IMR-90 (cell line): ENCODE measurements around the gene VAC14. TPM values are rescaled to one million over a fixed set of nuclear protein-coding genes. Genes with fewer than 3 reads are reported as not detected.
A peak's percentile ranks its signal among the peaks of the same experiment; 100 is the strongest.

Experiments
- ATAC-seq: fragments of 200-7000 bp; cut with Tn5 transposase; 2 replicates; pipeline ENCODE4 v1.9.1; 2020; ENCODE audit warnings: low read depth, mild to moderate bottlenecking, moderate library complexity
- BruUV-seq: library from RNA; stranded (reverse); fragments of 400-500 nt; replicated peaks from 2 replicates; lab custom pipeline; 2021; lab: Mats Ljungman, UMichigan
- CTCF ChIA-PET: fragments of 300-600 bp; formaldehyde crosslinking; extraction: SDS; loops from one replicate; lab custom pipeline; 2021; ENCODE audit warnings: antibody characterized with exemption; lab: Yijun Ruan, JAX
- POLR2A ChIA-PET: fragments of 300-600 bp; sonication (Branson Sonifier 250); formaldehyde crosslinking; loops from one replicate; lab custom pipeline; 2022; ENCODE audit warnings: antibody characterized with exemption; ENCODE audit not compliant: unreplicated experiment; lab: Charles Lee
- DNase-seq: peaks from one replicate; pipeline ENCODE4 v3.0.0; 2013
- H2AFZ ChIP-seq: replicated peaks from 2 replicates; pipeline ENCODE3; 2013; ENCODE audit warnings: low read length, mild to moderate bottlenecking; ENCODE audit not compliant: poor library complexity
- H2AK5ac ChIP-seq: 2 replicates; pipeline ENCODE4 v1.6.1; 2013; ENCODE audit warnings: low read depth, low read length, inconsistent platforms
- H2AK9ac ChIP-seq: replicated peaks from 2 replicates; pipeline ENCODE3; 2013; ENCODE audit warnings: mild to moderate bottlenecking, low read depth, low read length, moderate library complexity; ENCODE audit not compliant: poor library complexity
- H2BK120ac ChIP-seq: 2 replicates; pipeline ENCODE4 v1.6.1; 2013; ENCODE audit warnings: low read depth, low read length, inconsistent platforms
- H2BK15ac ChIP-seq: 3 replicates; pipeline ENCODE4 v1.6.1; 2013; ENCODE audit warnings: low read depth, low read length, inconsistent platforms
- H2BK20ac ChIP-seq: 2 replicates; pipeline ENCODE4 v1.6.1; 2013; ENCODE audit warnings: low read depth, mild to moderate bottlenecking, inconsistent platforms, low read length, moderate library complexity
- H2BK5ac ChIP-seq: 2 replicates; pipeline ENCODE4 v1.6.1; 2013; ENCODE audit warnings: mild to moderate bottlenecking, low read depth, low read length, inconsistent platforms; ENCODE audit not compliant: poor library complexity, severe bottlenecking
- H3K14ac ChIP-seq: replicated peaks from 2 replicates; pipeline ENCODE4 v1.6.1; 2013; ENCODE audit warnings: low read depth, low read length, inconsistent platforms
- H3K18ac ChIP-seq: 2 replicates; pipeline ENCODE4 v1.6.1; 2013; ENCODE audit warnings: low read depth, low read length, control low read depth
- H3K23ac ChIP-seq: 2 replicates; pipeline ENCODE4 v1.6.1; 2013; ENCODE audit warnings: low read depth, low read length, inconsistent platforms
- H3K27ac ChIP-seq: 2 replicates; pipeline ENCODE4 v1.5.1; 2013; ENCODE audit warnings: mild to moderate bottlenecking, control low read depth, low read length; ENCODE audit not compliant: insufficient read depth
- H3K27me3 ChIP-seq: 2 replicates; pipeline ENCODE4 v1.6.1; 2013; ENCODE audit warnings: low read length; ENCODE audit not compliant: control insufficient read depth, insufficient read depth
- H3K36me3 ChIP-seq: 2 replicates; pipeline ENCODE4 v1.6.1; 2013; ENCODE audit warnings: low read length, mixed read lengths; ENCODE audit not compliant: control insufficient read depth, insufficient read depth
- H3K4ac ChIP-seq: 2 replicates; pipeline ENCODE4 v1.6.1; 2013; ENCODE audit warnings: low read depth, low read length, inconsistent platforms
- H3K4me1 ChIP-seq: 2 replicates; pipeline ENCODE4 v1.6.1; 2013; ENCODE audit warnings: low read length, mixed read lengths; ENCODE audit not compliant: control insufficient read depth, insufficient read depth
- H3K4me2 ChIP-seq: 2 replicates; pipeline ENCODE4 v1.6.1; 2013; ENCODE audit warnings: low read depth, mild to moderate bottlenecking, control low read depth, low read length, moderate library complexity
- H3K4me3 ChIP-seq: 2 replicates; pipeline ENCODE4 v1.5.1; 2013; ENCODE audit warnings: low read depth, mild to moderate bottlenecking, control low read depth, low read length, moderate library complexity; ENCODE audit not compliant: insufficient read depth
- H3K56ac ChIP-seq: 2 replicates; pipeline ENCODE4 v1.6.1; 2013; ENCODE audit warnings: low read length, inconsistent platforms; ENCODE audit not compliant: insufficient read depth; ENCODE audit errors: extremely low read depth
- H3K79me1 ChIP-seq, 2 experiments: 2 replicates each; pipeline ENCODE4 v1.6.1; 2013; ENCODE audit warnings: low read length in 2 of 2, inconsistent platforms in 1 of 2, low read depth in 1 of 2
- H3K9ac ChIP-seq: 2 replicates; pipeline ENCODE4 v1.6.1; 2013; ENCODE audit warnings: low read depth, low read length, control low read depth
- H3K9me1 ChIP-seq: 2 replicates; pipeline ENCODE4 v1.6.1; 2013; ENCODE audit warnings: low read length, inconsistent platforms; ENCODE audit not compliant: insufficient read depth
- H3K9me3 ChIP-seq: 2 replicates; pipeline ENCODE4 v1.6.1; 2013; ENCODE audit warnings: low read length; ENCODE audit not compliant: control insufficient read depth, insufficient read depth
- H4K20me1 ChIP-seq: 2 replicates; pipeline ENCODE4 v1.6.1; 2013; ENCODE audit warnings: low read length, inconsistent platforms; ENCODE audit not compliant: insufficient read depth
- H4K5ac ChIP-seq: 2 replicates; pipeline ENCODE4 v1.6.1; 2013; ENCODE audit warnings: mild to moderate bottlenecking, low read depth, low read length, control low read depth
- H4K8ac ChIP-seq, 2 experiments: 2 replicates each; pipeline ENCODE4 v1.6.1; 2013; ENCODE audit warnings: low read depth in 2 of 2, low read length in 2 of 2, control low read depth in 1 of 2, inconsistent platforms in 1 of 2
- H4K91ac ChIP-seq: 2 replicates; pipeline ENCODE4 v1.6.1; 2013; ENCODE audit warnings: low read depth, low read length, inconsistent platforms; ENCODE audit not compliant: insufficient read depth
- BHLHE40 ChIP-seq: fragments of 150-350 bp; IDR thresholded peaks from 2 replicates; pipeline ENCODE4 v1.6.1; 2016; ENCODE audit warnings: mild to moderate bottlenecking, low read depth, low read length
- CEBPB ChIP-seq: IDR thresholded peaks from 2 replicates; pipeline ENCODE4 v1.6.1; 2012; ENCODE audit warnings: low read depth, low read length, improper control_type of control experiment
- MAZ ChIP-seq: IDR thresholded peaks from 2 replicates; pipeline ENCODE4 v1.6.1; 2012; ENCODE audit warnings: low read depth, mild to moderate bottlenecking, low read length, improper control_type of control experiment, moderate library complexity, borderline replicate concordance
- RCOR1 ChIP-seq: IDR thresholded peaks from 2 replicates; pipeline ENCODE4 v1.6.1; 2012; ENCODE audit warnings: mild to moderate bottlenecking, low read length, improper control_type of control experiment; ENCODE audit not compliant: insufficient replicate concordance
- whole genome bisulfite sequencing, 2 experiments: methylation state at CpG; one replicate each; pipeline versions ENCODE4 v1.1.5 to v1.1.7; 2013; ENCODE audit warnings: missing lambda C conversion rate in 2 of 2; ENCODE audit not compliant: insufficient read length in 1 of 2; ENCODE audit errors: extremely low coverage in 2 of 2; 5-methylcytosine and 5-hydroxymethylcytosine counted together
- dilution Hi-C: fragments of 300-500 bp; cut with HindIII; formaldehyde crosslinking; loops from one replicate; pipeline ENCODE4 v1.14.3; 2018; ENCODE audit warnings: low sequenced_read_pairs; ENCODE audit not compliant: unreplicated experiment
- in situ Hi-C: fragments of 300-500 bp; cut with MboI; formaldehyde crosslinking; loops from 3 replicates; pipeline ENCODE4 v1.14.3; 2019; ENCODE audit warnings: low sequenced_read_pairs, inconsistent platforms, mixed read lengths
- intact Hi-C: fragments of 100-400 bp; cut with micrococcal nuclease; formaldehyde crosslinking; loops from 2 replicates; pipeline ENCODE4 v1.10.0; 2022
- polyA plus RNA-seq, 3 experiments: library from polyadenylated mRNA; depleted of rRNA; stranded (reverse); fragments of >200 nt; gene quantifications; 2 replicates each; pipeline ENCODE4 v1.2.3, GENCODE V29; 2012; ENCODE audit warnings: low replicate concordance in 1 of 3
- total RNA-seq: library from RNA; depleted of rRNA; stranded (reverse); fragments of >200 nt; gene quantifications from 2 replicates; pipeline ENCODE4 v1.2.3, GENCODE V29; 2012

VAC14 gene
- total and polyA plus RNA-seq, 2 of the 4 experiments (the other 2 are of a cell fraction): 21.1 to 40.2 TPM

GRCh38 chr16:70698901-70699300 is 102.1 kb downstream of the VAC14 start:
- H3K18ac ChIP-seq: no peak overlapping the region
- no peak overlapping the region for H2AK9ac ChIP-seq
- no peak overlapping the region for H3K4me3 ChIP-seq
- no peak overlapping the region for H3K9ac ChIP-seq
- ChIA-PET POLR2A (no interaction called here), CTCF (no interaction called here)
- H3K9me1 ChIP-seq: peaks cover 40% of the 10 kb centered on the region
- intact Hi-C loops (no loop called here), in situ Hi-C loops (loop anchor here (25.0 kb wide), 1 partner anchor 663 kb away; the partner anchor contains the start of gene CALB2), dilution Hi-C loops (no loop called here)
- H4K5ac ChIP-seq: no peak overlapping the region
- no TSS peak for BruUV-seq
- peaks cover 0 to 38% of the 10 kb centered on the region in 2 experiments; a peak in 2 of 4 replicates for H3K79me1 ChIP-seq
- 91% methylated on average over 4 of the region's 10 CpGs; no CpG with 5 or more reads in 1 of the 2 experiments for WGBS, 2 experiments
- TF ChIP-seq CEBPB (no peak), RCOR1 (no peak), BHLHE40 (no peak), MAZ (no peak)
- H2AK5ac ChIP-seq: 0 out of 2 replicates have a peak overlapping the region, but pooled peaks have one; percentile 45
- no peak overlapping the region for H3K4me2 ChIP-seq
- H4K20me1 ChIP-seq: no peaks in the 10 kb centered on the region
- H3K9me3 ChIP-seq: no peaks in the 10 kb centered on the region
- no peak overlapping the region for H2BK5ac ChIP-seq
- H3K23ac ChIP-seq: no peak overlapping the region
- H2BK15ac ChIP-seq: no peak overlapping the region
- H4K8ac ChIP-seq: no peak overlapping the region
- DNase-seq (no peak), ATAC-seq (no peak)
- H2BK120ac ChIP-seq: no peak overlapping the region
- H3K27ac ChIP-seq: no peak overlapping the region
- H3K27me3 ChIP-seq: no peaks in the 10 kb centered on the region
- no peak overlapping the region for H3K4ac ChIP-seq
- H4K91ac ChIP-seq: no peak overlapping the region
- no peak overlapping the region for H3K14ac ChIP-seq
- peaks cover 46% of the 10 kb centered on the region for H3K4me1 ChIP-seq
- no peak overlapping the region for H2AFZ ChIP-seq
- no peak overlapping the region; the same call in 1 of the 2 replicates for H2BK20ac ChIP-seq
- H3K56ac ChIP-seq: no peak overlapping the region
- no peaks in the 10 kb centered on the region; the same call in 1 of the 2 replicates for H3K36me3 ChIP-seq
